SJCRH30 (cell line): ENCODE data around the gene TRPV6. TPM values are rescaled to one million over a fixed set of nuclear protein-coding genes. Genes with fewer than 3 reads are reported as not detected.

Experiments used
- DNase-seq, 2 experiments: peaks; one replicate each; pipeline ENCODE4 v3.0.0-alpha.2; 2015 to 2020
- H3K27ac ChIP-seq: fragments of 250-450 bp; sonication (Bioruptor Pico); 2 replicates; pipeline ENCODE4 v1.5.1; 2020; ENCODE audit warnings: mild to moderate bottlenecking, moderate library complexity
- H3K27me3 ChIP-seq: fragments of 250-450 bp; sonication (Bioruptor Pico); 2 replicates; pipeline ENCODE4 v1.5.1; 2020; ENCODE audit warnings: mild to moderate bottlenecking, moderate library complexity
- H3K36me3 ChIP-seq: fragments of 250-450 bp; sonication (Bioruptor Pico); 2 replicates; pipeline ENCODE4 v1.5.1; 2020; ENCODE audit warnings: mild to moderate bottlenecking, moderate library complexity
- H3K4me1 ChIP-seq: fragments of 250-450 bp; sonication (Bioruptor Pico); 2 replicates; pipeline ENCODE4 v1.5.1; 2020; ENCODE audit warnings: mild to moderate bottlenecking, moderate library complexity
- H3K4me3 ChIP-seq: fragments of 250-450 bp; sonication (Bioruptor Pico); 2 replicates; pipeline ENCODE4 v1.5.1; 2020; ENCODE audit warnings: mild to moderate bottlenecking, moderate library complexity
- H3K9me3 ChIP-seq: fragments of 250-450 bp; sonication (Bioruptor Pico); replicated peaks from 2 replicates; pipeline ENCODE4 v1.5.1; 2020; ENCODE audit warnings: mild to moderate bottlenecking, moderate library complexity
- total RNA-seq: library from RNA; depleted of rRNA; stranded (reverse); fragments of >200 nt; shearing (Covaris generic); gene quantifications from 2 replicates; pipeline ENCODE4 v1.2.3, GENCODE V29; 2014

TRPV6 gene
- total RNA-seq, 1 experiment from 2014 or later, result not detected

DNA sequence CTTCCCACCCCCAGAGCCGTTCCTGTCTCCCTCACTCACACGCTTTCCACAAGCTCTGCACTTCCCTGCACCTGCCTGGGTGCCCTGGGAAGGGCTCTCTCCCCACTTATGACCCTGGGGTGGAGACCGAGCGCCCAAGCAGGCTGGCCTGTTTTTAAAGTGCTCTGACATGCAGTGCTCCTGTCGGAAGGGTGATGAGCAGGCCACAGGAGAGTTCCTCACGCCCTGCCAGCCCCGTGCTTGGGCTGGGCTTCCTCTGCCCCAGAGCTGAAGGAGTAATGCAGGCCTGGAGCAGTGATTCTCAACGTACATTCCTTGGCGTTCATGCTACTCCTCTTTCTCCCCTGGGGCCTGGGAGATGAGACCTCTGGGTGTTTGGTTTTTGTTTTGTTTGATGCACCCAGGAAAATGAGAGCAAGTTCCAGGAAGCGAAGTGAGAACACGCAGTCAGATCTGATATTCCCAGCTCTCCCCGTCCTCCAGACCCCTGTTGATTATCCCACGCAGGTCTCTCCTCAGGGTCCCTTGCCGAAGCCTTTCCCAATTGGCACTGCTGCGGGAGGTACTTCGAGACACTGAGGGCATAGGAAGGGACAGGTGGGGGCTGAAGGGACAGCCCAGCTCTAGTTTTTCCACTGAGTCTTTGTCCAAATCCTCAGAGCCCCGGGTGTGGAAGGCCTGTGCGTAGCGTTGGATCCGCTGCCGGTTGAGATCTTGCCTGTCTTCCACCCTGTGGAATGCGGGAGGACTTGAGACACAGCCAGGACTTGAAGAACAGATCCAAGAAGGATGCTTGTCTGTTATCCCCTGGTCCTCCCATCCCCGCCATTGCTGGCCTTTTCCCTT lies 14.1 kb downstream of the TRPV6 start:
- no peak for DNase-seq
- Histone ChIP-seq H3K9me3 (no peaks in the 10 kb centered on the region), H3K27ac (no peak overlapping the region), H3K27me3 (peaks cover 11% of the 10 kb centered on the region), H3K4me3 (no peak overlapping the region), H3K36me3 (no peaks in the 10 kb centered on the region), H3K4me1 (no peaks in the 10 kb centered on the region)

DNA sequence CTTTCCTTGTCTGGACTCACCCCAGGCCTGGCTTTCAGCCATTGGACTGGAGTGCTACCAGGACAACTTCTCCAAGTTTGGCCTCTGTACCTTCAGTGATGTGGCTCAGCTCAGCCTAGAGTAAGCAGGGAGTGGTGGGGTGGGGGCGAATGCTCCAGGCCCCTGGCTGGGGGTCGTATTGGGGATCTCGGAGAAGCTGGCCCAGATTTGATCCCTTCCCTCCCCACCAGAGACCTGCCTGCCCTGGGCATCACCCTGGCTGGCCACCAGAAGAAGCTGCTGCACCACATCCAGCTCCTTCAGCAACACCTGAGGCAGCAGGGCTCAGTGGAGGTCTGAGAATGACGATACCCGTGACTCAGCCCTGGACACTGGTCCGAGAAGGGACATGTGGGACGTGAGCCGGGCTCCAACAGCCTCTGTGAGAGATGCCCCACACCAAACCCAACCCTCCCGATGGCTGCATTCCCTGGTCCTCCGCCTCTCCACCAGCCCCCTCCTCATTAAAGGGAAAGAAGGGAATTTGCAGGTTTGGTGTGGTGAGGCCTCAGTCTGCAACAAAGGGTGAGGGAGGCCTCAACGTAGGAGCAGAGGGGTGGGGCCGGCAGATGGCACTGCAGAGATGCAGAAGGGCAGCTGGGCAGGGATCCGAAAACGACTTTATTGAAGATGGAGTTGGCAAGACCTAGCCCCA lies 14.8 kb downstream of the TRPV6 start:
- no peak overlapping the region for H3K4me3 ChIP-seq
- no peaks in the 10 kb centered on the region for H3K4me1 ChIP-seq
- H3K27me3 ChIP-seq, result peaks cover 13% of the 10 kb centered on the region
- no peaks in the 10 kb centered on the region for H3K9me3 ChIP-seq
- DNase-seq, result no peak
- no peaks in the 10 kb centered on the region for H3K36me3 ChIP-seq
- no peak overlapping the region for H3K27ac ChIP-seq

GRCh38 chr7:142870147-142870559 lies 15.4 kb downstream of the TRPV6 start:
- H3K4me3 ChIP-seq, result no peak overlapping the region
- H3K27ac ChIP-seq, result no peak overlapping the region
- DNase-seq, result no peak
- no peaks in the 10 kb centered on the region for H3K4me1 ChIP-seq
- H3K36me3 ChIP-seq, result no peaks in the 10 kb centered on the region
- H3K9me3 ChIP-seq, result no peaks in the 10 kb centered on the region
- H3K27me3 ChIP-seq, result peaks cover 13% of the 10 kb centered on the region

GRCh38 chr7:142869434-142869833 lies 16.1 kb downstream of the TRPV6 start:
- no peak overlapping the region for H3K27ac ChIP-seq
- no peak for DNase-seq
- H3K27me3 ChIP-seq, result peaks cover 13% of the 10 kb centered on the region
- H3K4me3 ChIP-seq, result no peak overlapping the region
- no peaks in the 10 kb centered on the region for H3K9me3 ChIP-seq
- H3K4me1 ChIP-seq, result no peaks in the 10 kb centered on the region
- no peaks in the 10 kb centered on the region for H3K36me3 ChIP-seq

DNA sequence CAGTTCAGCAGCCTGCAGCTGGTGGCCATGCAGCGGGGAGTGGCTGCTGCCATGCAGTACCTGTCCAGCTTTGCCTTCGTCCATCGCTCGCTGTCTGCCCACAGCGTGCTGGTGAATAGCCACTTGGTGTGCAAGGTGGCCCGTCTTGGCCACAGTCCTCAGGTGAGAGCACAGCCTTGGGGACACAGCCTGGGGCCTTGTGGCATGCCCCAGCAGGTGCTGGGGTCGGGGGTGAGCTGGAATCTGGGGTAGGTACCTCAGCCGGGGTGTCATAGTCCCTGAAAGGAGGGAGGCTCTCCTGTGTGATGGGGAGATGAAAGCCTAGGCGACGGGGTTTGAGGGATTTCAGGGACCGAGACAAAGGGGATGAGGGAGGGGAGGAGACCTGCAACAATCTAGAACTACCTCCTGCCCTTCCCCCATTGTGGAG lies 16.5 kb downstream of the TRPV6 start:
- Histone ChIP-seq H3K4me3 (no peak overlapping the region), H3K36me3 (no peaks in the 10 kb centered on the region), H3K9me3 (no peaks in the 10 kb centered on the region), H3K27me3 (peaks cover 13% of the 10 kb centered on the region), H3K27ac (no peak overlapping the region), H3K4me1 (no peaks in the 10 kb centered on the region)
- DNase-seq, result no peak

DNA sequence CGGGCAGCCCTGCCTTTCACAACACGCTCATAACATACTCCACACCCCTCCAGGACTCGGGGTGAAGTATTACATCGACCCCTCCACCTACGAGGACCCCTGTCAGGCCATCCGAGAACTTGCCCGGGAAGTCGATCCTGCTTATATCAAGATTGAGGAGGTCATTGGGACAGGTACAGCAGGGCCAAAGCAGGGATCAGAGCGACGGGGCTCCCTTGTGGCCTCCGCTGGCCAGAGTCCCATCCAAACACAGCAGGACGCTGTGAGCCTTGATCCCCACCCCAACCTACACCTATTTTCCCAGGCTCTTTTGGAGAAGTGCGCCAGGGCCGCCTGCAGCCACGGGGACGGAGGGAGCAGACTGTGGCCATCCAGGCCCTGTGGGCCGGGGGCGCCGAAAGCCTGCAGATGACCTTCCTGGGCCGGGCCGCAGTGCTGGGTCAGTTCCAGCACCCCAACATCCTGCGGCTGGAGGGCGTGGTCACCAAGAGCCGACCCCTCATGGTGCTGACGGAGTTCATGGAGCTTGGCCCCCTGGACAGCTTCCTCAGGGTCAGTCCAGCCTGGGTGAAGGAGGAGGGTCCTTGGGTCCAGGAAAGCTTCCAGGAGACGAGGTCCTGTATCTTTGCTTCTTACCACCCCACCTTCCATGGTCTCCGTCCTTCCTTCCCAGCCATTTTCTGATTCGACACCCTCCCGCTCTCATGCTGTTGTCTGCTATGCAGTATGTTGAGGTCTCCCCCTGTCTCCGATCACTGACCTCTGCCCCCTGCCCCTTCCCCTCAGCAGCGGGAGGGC lies 17.2 kb downstream of the TRPV6 start:
- H3K36me3 ChIP-seq, result no peaks in the 10 kb centered on the region
- no peak overlapping the region for H3K27ac ChIP-seq
- H3K4me1 ChIP-seq, result no peaks in the 10 kb centered on the region
- H3K9me3 ChIP-seq, result no peaks in the 10 kb centered on the region
- H3K4me3 ChIP-seq, result no peak overlapping the region
- DNase-seq, result no peak
- H3K27me3 ChIP-seq, result peaks cover 13% of the 10 kb centered on the region

DNA sequence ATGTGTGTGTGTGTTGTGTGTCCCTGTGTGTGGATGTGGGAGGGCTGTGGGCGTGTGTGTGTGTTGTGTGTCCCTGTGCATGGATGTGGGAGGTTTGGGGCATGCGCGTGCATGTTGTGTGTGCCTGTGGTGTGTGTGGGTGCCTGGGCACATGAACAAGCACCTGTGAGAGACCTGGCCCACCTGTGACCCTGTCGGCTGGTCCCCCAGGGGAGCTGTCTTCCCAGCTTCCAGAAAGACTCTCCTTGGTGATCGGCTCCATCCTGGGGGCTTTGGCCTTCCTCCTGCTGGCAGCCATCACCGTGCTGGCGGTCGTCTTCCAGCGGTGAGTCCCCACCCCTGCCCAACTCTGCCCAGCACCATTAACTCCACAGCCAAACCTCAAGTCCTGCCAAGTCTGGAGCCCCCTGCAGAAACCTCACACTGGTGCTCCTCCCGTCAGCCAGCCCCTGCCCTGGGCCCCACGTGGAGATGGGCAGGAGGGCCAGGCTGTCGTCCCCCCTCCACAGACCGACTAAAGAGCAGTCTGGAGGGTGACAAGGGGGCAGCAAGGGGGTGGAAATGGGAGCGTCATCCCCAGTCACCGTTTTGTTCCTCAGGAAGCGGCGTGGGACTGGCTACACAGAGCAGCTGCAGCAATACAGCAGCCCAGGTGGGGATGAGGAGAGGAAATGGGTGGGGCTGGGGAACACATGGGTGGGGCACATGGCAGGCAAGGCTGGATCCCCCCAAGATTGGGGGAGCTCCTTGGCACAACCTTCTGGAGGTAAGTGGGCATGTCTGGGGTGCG lies 18.0 kb downstream of the TRPV6 start:
- DNase-seq, result no peak
- H3K9me3 ChIP-seq, result no peaks in the 10 kb centered on the region
- H3K4me1 ChIP-seq, result no peaks in the 10 kb centered on the region
- H3K27me3 ChIP-seq, result peaks cover 19% of the 10 kb centered on the region
- no peak overlapping the region for H3K4me3 ChIP-seq
- no peaks in the 10 kb centered on the region for H3K36me3 ChIP-seq
- no peak overlapping the region for H3K27ac ChIP-seq

GRCh38 chr7:142867097-142867378 lies 18.5 kb downstream of the TRPV6 start:
- H3K4me1 ChIP-seq, result no peaks in the 10 kb centered on the region
- peaks cover 19% of the 10 kb centered on the region for H3K27me3 ChIP-seq
- no peak overlapping the region for H3K27ac ChIP-seq
- H3K4me3 ChIP-seq, result no peak overlapping the region
- DNase-seq, result no peak
- H3K9me3 ChIP-seq, result no peaks in the 10 kb centered on the region
- no peaks in the 10 kb centered on the region for H3K36me3 ChIP-seq

GRCh38 chr7:142866361-142867096 lies 19.0 kb downstream of the TRPV6 start:
- DNase-seq, result peak in 1 of 2 experiments; percentile 50

DNA sequence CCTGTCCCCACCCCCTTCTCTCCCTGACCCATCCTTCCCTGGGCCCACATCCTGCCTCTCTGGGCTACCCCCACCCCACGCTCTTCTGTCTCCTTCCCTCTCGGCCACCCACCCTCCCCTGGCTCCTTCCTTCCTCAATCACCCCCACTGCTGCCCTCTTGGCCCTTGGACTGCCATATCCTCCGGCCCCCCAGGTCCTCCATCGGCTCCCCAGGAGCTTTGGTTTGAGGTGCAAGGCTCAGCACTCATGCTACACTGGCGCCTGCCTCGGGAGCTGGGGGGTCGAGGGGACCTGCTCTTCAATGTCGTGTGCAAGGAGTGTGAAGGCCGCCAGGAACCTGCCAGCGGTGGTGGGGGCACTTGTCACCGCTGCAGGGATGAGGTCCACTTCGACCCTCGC lies 19.8 kb downstream of the TRPV6 start:
- no peak overlapping the region for H3K4me3 ChIP-seq
- DNase-seq, result no peak
- H3K4me1 ChIP-seq, result no peaks in the 10 kb centered on the region
- H3K27me3 ChIP-seq, result peaks cover 20% of the 10 kb centered on the region
- H3K9me3 ChIP-seq, result no peaks in the 10 kb centered on the region
- no peak overlapping the region for H3K27ac ChIP-seq
- no peaks in the 10 kb centered on the region for H3K36me3 ChIP-seq

More at GRCh38 chr7:142866361-142867096, 19.0 kb downstream of the TRPV6 start:
- Histone ChIP-seq H3K27ac (no peak overlapping the region), H3K4me1 (no peaks in the 10 kb centered on the region), H3K4me3 (no peak overlapping the region), H3K27me3 (peaks cover 20% of the 10 kb centered on the region), H3K36me3 (no peaks in the 10 kb centered on the region), H3K9me3 (no peaks in the 10 kb centered on the region)

DNA sequence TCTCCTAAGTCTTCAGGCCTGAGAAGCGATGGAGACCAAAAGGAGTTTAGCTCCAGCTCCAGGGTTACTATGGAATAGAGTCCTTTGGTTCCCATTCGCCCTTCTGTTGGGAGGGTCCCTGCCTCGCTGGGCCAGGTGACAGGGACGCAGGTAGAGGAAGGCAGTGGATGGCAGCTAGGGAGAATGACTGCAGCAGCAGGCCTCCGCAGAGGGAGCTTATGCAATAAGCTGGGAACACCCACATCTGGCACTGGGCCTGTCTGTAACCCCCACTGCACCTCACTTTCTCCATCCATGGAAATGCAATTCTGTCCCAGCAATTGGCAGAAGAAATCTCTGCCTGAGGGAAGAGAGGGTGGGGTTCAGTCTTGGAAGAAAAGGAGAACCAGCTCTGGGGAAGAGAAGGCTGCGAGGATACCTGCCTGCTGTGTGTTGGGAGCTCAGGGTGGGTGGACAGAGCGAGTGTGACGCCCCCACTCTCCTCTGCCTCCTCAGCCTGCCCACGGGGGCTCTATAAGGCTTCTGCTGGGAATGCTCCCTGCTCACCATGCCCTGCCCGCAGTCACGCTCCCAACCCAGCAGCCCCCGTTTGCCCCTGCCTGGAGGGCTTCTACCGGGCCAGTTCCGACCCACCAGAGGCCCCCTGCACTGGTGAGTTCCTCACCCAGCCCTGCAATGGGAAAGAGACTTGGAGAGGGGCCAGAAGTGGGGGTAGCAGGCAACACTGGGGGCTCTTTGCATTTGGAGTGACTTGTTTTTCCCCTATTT lies 20.4 kb downstream of the TRPV6 start:
- Histone ChIP-seq H3K27me3 (peaks cover 21% of the 10 kb centered on the region), H3K9me3 (no peaks in the 10 kb centered on the region), H3K36me3 (no peaks in the 10 kb centered on the region), H3K4me3 (no peak overlapping the region), H3K4me1 (no peaks in the 10 kb centered on the region), H3K27ac (no peak overlapping the region)
- DNase-seq, result no peak

DNA sequence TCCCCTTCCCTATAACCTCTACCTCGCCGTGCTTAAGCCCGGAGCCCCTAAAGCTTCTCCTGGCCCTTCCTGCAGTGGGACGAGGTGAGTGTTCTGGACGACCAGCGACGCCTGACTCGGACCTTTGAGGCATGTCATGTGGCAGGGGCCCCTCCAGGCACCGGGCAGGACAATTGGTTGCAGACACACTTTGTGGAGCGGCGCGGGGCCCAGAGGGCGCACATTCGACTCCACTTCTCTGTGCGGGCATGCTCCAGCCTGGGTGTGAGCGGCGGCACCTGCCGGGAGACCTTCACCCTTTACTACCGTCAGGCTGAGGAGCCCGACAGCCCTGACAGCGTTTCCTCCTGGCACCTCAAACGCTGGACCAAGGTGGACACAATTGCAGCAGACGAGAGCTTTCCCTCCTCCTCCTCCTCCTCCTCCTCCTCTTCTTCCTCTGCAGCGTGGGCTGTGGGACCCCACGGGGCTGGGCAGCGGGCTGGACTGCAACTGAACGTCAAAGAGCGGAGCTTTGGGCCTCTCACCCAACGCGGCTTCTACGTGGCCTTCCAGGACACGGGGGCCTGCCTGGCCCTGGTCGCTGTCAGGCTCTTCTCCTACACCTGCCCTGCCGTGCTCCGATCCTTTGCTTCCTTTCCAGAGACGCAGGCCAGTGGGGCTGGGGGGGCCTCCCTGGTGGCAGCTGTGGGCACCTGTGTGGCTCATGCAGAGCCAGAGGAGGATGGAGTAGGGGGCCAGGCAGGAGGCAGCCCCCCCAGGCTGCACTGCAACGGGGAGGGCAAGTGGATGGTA lies 21.5 kb downstream of the TRPV6 start:
- Histone ChIP-seq H3K27ac (no peak overlapping the region), H3K4me1 (no peaks in the 10 kb centered on the region), H3K9me3 (no peaks in the 10 kb centered on the region), H3K27me3 (peaks cover 29% of the 10 kb centered on the region), H3K4me3 (no peak overlapping the region), H3K36me3 (no peaks in the 10 kb centered on the region)
- DNase-seq, result no peak
